Measurements from ENCODE around the gene SPDYE2B.
"Not testable (repeated sequence)": the region's sequence is repeated elsewhere in the genome, so short reads cannot be mapped to it uniquely, and the experiment has no call there.

The SPDYE2B gene

GRCh38 chr7:102695033-102695552 is 45.0 kb downstream of the SPDYE2B start:
- H3K4me3 ChIP-seq (ENCODE audit: low read length); DNase-seq (ENCODE audit: low read depth): not testable (repeated sequence)

- not testable (repeated sequence) for DNase-seq (ENCODE audit: low read depth); H3K4me3 ChIP-seq (ENCODE audit: low read length)
These were observed 45.9 kb downstream of the SPDYE2B start for GRCh38 chr7:102696009-102696408.

GRCh38 chr7:102697642-102698512 is 47.8 kb downstream of the SPDYE2B start:
- DNase-seq (ENCODE audit: low read depth); H3K4me3 ChIP-seq (ENCODE audit: low read length): not testable (repeated sequence)

GRCh38 chr7:102698962-102699750 is 49.0 kb downstream of the SPDYE2B start:
- H3K4me3 ChIP-seq (ENCODE audit: low read length); DNase-seq (ENCODE audit: low read depth): not testable (repeated sequence)
